ENCODE data around the gene DKKL1. TPM values are rescaled to one million over a fixed set of nuclear protein-coding genes. Genes with fewer than 3 reads are reported as not detected.

Gene DKKL1
- total and polyA plus RNA-seq, 2 experiments from 2014 or later = 0.76 to 2.9 TPM

GRCh38 chr19:49390131-49390928 is 26.7 kb downstream of the DKKL1 start:
- H3K9me2 ChIP-seq (ENCODE audit: insufficient read depth) = no peaks in the 10 kb centered on the region
- no peak overlapping the region for H3K4me2 ChIP-seq
- 0 out of 2 replicates have a peak, but pooled peaks cover 3% of the 10 kb centered on the region for H3F3A ChIP-seq (replicated peaks; ENCODE audit: low read depth)
- no peaks in the 10 kb centered on the region for H3K79me2 ChIP-seq (replicated peaks; ENCODE audit: insufficient read depth)
- no peak overlapping the region; the same call in 1 of the 2 replicates for H2AFZ ChIP-seq
- H3K27me3 ChIP-seq (ENCODE audit: insufficient read depth) = no peaks in the 10 kb centered on the region
- H4K20me1 ChIP-seq (replicated peaks; ENCODE audit: insufficient read depth) = no peaks in the 10 kb centered on the region
- H3K27me3 Mint-ChIP-seq (ENCODE audit: insufficient read depth, low read depth, poor library complexity) = peaks cover 19% of the 10 kb centered on the region
- H3K4me3 ChIP-seq = no peak overlapping the region
- TF ChIP-seq JUNB (IDR thresholded peaks at IDR 0.05; ENCODE audit: unreplicated experiment) = no peak
- no peak for TF ChIP-seq EZH2phosphoT487 (IDR thresholded peaks at IDR 0.05; ENCODE audit: unreplicated experiment)
- TF ChIP-seq ETS1 (IDR thresholded peaks at IDR 0.05) = no peak
- no peak for TF ChIP-seq CREB1 (CRISPR knock-in tag; IDR thresholded peaks at IDR 0.05; ENCODE audit: low read depth)
- TF ChIP-seq REST (IDR thresholded peaks at IDR 0.05; ENCODE audit: unreplicated experiment) = no peak
- no peak for TF ChIP-seq ZNF114 (CRISPR knock-in tag; IDR thresholded peaks at IDR 0.05)
- no peak for TF ChIP-seq ZNF462 (CRISPR knock-in tag; IDR thresholded peaks at IDR 0.05)
- no peak for TF ChIP-seq ZNF331 (CRISPR knock-in tag; IDR thresholded peaks at IDR 0.05; ENCODE audit: low read depth)
- TF ChIP-seq NANOG (IDR thresholded peaks at IDR 0.05; ENCODE audit: borderline replicate concordance) = no peak
- no peak for TF ChIP-seq STAT1 (IDR thresholded peaks at IDR 0.05; ENCODE audit: unreplicated experiment)
- no peak for TF ChIP-seq CTCF (conservative IDR thresholded peaks at IDR 0.05; ENCODE audit: low read depth in 2 of 2)
- no peak for TF ChIP-seq POLR2AphosphoS5 (IDR thresholded peaks at IDR 0.05; ENCODE audit: low read depth)
- no peak for TF ChIP-seq EZH2 (IDR thresholded peaks at IDR 0.05; ENCODE audit: low read depth, unreplicated experiment)
- no peak overlapping the region for H3K27ac Mint-ChIP-seq
- H3K4me3 Mint-ChIP-seq = no peak overlapping the region
- DNase-seq (ENCODE audit: low spot score) (no peak), ATAC-seq (no peak)
- H3K4me1 ChIP-seq (ENCODE audit: insufficient read depth) = no peaks in the 10 kb centered on the region
- H3K4me1 Mint-ChIP-seq = peaks cover 9% of the 10 kb centered on the region
- no peaks in the 10 kb centered on the region for H3K36me3 ChIP-seq (ENCODE audit: insufficient read depth)
- no peaks in the 10 kb centered on the region; the same call in 2 of the 3 replicates for H3K36me3 Mint-ChIP-seq (ENCODE audit: low read depth)
- 0 out of 3 replicates have a peak, but pooled peaks cover 2% of the 10 kb centered on the region for H3K9me3 Mint-ChIP-seq
- H3K27ac ChIP-seq (ENCODE audit: low read depth) = no peak overlapping the region

Measured in GM23338 (cell line).